Stimulated activated effector memory CD8-positive, alpha-beta T cell treated with anti-CD3 and anti-CD28 coated beads, Interleukin-12 subunit alpha, Interleukin-12 subunit beta, amount 100 ng/mL, for 72 hours (primary cell): ENCODE results near the gene ERVH48-1.
"Not testable (repeated sequence)": the region's sequence is repeated elsewhere in the genome, so short reads cannot be mapped to it uniquely, and the experiment has no call there.

Experiments used
- ATAC-seq: fragments of 150-1000 bp; cut with Tn5 transposase; 2 replicates; pipeline ENCODE4 v1.10.0; 2021
- DNase-seq, 2 donors: peaks; one replicate each; pipeline ENCODE4 v3.0.0; 2021 to 2022; ENCODE audit warnings: low spot score in 2 of 2
- H3K27ac Mint-ChIP-seq: one replicate; pipeline ENCODE4 v1.8.0; 2022; ENCODE audit warnings: mild to moderate bottlenecking, mixed read lengths
- H3K36me3 Mint-ChIP-seq: one replicate; pipeline ENCODE4 v1.8.0; 2022; ENCODE audit warnings: mild to moderate bottlenecking, mixed read lengths
- H3K4me1 Mint-ChIP-seq: one replicate; pipeline ENCODE4 v1.8.0; 2022; ENCODE audit warnings: mixed read lengths
- H3K4me3 Mint-ChIP-seq: one replicate; pipeline ENCODE4 v1.8.0; 2022; ENCODE audit warnings: mild to moderate bottlenecking, mixed read lengths
- H3K9me3 Mint-ChIP-seq: one replicate; pipeline ENCODE4 v1.8.0; 2022; ENCODE audit warnings: mixed read lengths

ERVH48-1 gene

GRCh38 chr21:42925114-42925926, at the start of gene ERVH48-1:
TSS of gene ERVH48-1 (minus strand) at chr21:42925630. CDS start at chr21:42919006, 6,624 bp downstream.
- no peaks in the 10 kb centered on the region for H3K36me3 Mint-ChIP-seq
- H3K27ac Mint-ChIP-seq, result peak within 1 kb of the TSS; percentile 96
- H3K4me1 Mint-ChIP-seq, result peaks cover 13% of the 10 kb centered on the region
- ATAC-seq, result no peak
- peak within 1 kb of the TSS; percentile 55 for H3K4me3 Mint-ChIP-seq
- DNase-seq, result no peak
- H3K9me3 Mint-ChIP-seq, result no peaks in the 10 kb centered on the region

DNA sequence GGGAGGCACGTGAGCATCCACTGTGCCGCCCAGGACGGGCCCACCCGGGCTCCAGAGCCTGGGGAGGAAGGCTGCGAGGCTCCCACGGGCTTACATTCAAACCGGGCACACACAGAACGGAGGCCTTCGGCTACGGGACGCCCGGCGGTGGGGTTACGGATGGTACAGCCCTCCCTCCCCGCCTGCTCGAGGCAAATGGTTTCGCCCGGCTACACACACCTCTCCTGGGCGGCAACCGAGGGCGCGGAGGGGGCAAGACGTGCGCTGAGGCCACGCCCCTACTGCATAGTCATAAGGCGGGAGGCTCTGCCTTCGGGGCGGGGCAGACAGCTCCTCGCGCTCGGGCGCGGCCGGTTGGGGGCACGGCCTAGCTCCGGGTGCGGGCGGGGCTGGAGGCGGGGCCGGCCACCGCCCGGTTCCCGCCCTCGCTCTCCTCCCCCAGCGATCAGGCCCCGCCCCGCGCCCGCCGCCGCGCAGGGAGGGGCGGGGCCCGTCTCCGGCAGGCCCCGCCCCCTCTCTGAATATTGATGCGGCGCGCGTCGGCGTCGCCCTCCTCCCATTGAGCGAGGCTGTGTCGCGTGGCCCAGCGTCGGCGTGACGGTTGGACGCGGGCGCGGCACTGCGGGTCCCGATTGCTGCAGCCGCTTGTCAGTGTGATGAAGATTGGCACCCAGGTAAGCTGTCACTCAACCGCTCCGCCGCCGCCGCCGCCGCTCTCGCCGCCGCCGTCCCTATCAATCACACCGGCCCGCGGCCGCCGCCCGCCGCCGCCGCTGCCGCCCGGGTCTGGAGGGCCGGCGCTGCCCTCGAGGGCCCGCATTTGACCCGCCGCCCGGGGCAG, 48.8 kb upstream of the ERVH48-1 start, which contains the start of gene PKNOX1:
TSS of gene PKNOX1 (plus strand) at position 572 of the 841 bp plus-strand sequence. CDS start 29,820 bp downstream, outside the sequence.
- Mint-ChIP-seq H3K4me1 (peaks cover 22% of the 10 kb centered on the region), H3K27ac (peak within 1 kb of the TSS; percentile 89), H3K9me3 (no peaks in the 10 kb centered on the region), H3K36me3 (peaks cover 21% of the 10 kb centered on the region), H3K4me3 (peak within 1 kb of the TSS; percentile 75)
- peak; percentile 96 to 99 for DNase-seq
- peak; percentile 93 for ATAC-seq

DNA sequence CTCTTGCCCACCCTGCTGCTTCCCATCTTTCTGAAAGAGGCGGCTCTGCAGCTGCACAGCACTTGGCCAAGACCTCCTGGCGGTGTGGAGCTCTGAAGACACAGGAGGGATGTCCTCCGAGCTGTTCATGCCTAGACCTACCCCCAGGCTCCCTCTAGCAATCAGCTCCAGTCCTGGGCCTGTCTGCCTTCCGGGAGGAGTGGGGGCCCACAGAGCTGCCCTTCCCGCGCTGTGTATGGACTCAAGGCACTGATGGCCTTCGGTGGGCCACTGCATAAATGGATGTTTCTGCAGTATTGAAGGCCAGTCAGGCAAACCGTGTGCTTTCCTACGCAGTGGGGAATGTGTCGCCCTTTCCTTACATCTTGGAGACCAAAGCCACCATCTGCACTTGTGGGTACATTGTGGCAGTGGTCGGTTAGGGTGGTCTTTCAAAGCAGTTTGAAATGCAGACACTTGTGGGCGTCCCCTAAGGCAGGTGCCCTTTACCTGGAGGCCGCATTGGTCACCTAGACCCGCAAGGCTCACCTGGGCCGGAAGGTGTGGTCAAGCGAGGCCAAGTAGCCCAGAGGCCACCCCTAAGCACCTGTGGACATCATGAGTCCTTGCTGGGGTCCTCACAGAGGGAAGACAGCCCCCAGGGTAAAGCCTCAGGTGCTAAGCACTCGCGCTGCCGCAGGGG, 48.0 kb upstream of the ERVH48-1 start:
- no peaks in the 10 kb centered on the region for H3K9me3 Mint-ChIP-seq
- peaks cover 14% of the 10 kb centered on the region for H3K36me3 Mint-ChIP-seq
- ATAC-seq (no peak), DNase-seq (no peak)
- peak overlapping the region; percentile 75 for H3K4me3 Mint-ChIP-seq
- peak overlapping the region; percentile 89 for H3K27ac Mint-ChIP-seq
- peaks cover 17% of the 10 kb centered on the region for H3K4me1 Mint-ChIP-seq

- Mint-ChIP-seq H3K4me1 (peaks cover 7% of the 10 kb centered on the region), H3K27ac (no peak overlapping the region), H3K36me3 (no peaks in the 10 kb centered on the region), H3K4me3 (no peak overlapping the region), H3K9me3 (no peaks in the 10 kb centered on the region)
- DNase-seq, result no peak
- ATAC-seq, result no peak
Observed at GRCh38 chr21:42971897-42972275, 46.5 kb upstream of the ERVH48-1 start.

DNA sequence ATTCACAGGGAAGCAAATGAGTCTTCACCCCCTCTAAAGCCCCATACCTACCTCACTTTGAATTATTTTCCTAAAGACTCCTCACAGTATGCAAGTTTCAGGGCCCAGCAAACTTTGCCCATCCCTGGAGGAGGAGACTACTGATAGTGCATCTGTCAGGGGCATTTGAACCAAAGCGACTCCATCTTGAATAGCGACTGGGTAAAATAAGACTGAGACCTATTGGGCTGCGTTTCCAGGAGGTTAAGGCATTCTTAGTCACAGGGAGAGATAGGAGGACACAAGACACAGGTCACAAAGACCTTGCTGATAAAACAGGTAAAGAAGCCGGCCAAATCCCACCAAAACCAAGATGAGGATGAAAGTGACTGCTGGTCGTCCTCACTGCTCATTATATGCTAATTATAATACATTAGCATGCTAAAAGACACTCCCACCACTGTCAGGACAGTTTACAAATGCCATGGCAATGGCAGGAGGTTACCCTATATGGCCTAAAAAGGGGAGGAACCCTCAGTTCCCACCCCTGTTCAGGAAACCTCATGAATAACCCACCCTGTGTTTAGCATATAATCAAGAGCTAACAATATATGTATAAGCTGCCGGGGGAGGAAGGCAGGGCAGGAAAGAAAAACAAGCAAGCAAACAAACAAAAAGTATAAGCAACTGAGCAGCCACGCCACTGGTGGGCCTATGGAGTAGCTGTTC, 45.7 kb upstream of the ERVH48-1 start:
- Mint-ChIP-seq H3K9me3 (no peaks in the 10 kb centered on the region), H3K36me3 (no peaks in the 10 kb centered on the region)

GRCh38 chr21:42969193-42969600, 43.8 kb upstream of the ERVH48-1 start:
- no peak for ATAC-seq
- peak overlapping the region; percentile 50 for H3K27ac Mint-ChIP-seq

More for the DNA sequence above, 45.7 kb upstream of the ERVH48-1 start:
- ATAC-seq, result no peak
- Mint-ChIP-seq H3K4me3 (no peak overlapping the region), H3K27ac (no peak overlapping the region), H3K4me1 (no peaks in the 10 kb centered on the region)
- no peak for DNase-seq

DNA sequence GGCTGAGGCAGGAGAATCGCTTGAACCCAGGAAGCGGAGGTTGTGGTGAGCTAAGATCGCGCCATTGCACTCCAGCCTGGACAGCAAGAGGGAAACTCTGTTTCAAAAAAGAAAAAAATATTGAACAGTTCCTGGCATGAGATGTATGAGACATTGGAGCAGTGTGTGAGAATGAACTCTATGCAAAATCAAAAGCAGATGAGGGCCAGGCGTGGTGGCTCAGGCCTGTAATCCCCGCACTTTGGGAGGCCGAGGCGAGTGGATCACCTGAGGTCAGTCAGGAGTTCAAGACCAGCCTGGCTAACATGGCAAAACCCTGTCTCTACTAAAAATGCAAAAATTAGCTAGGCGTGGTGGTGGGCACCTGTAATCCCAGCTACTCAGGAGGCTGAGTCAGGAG, 42.2 kb upstream of the ERVH48-1 start:
- not testable (repeated sequence) for ATAC-seq, H3K36me3 Mint-ChIP-seq, DNase-seq, H3K4me1 Mint-ChIP-seq, H3K4me3 Mint-ChIP-seq, H3K9me3 Mint-ChIP-seq, H3K27ac Mint-ChIP-seq

More at GRCh38 chr21:42969193-42969600, 43.8 kb upstream of the ERVH48-1 start:
- Mint-ChIP-seq H3K36me3 (no peaks in the 10 kb centered on the region), H3K4me3 (no peak overlapping the region), H3K9me3 (no peaks in the 10 kb centered on the region), H3K4me1 (no peaks in the 10 kb centered on the region)
- DNase-seq, result no peak

GRCh38 chr21:42965211-42965560, 39.8 kb upstream of the ERVH48-1 start:
- Mint-ChIP-seq H3K27ac (no peak overlapping the region), H3K36me3 (no peaks in the 10 kb centered on the region), H3K9me3 (no peaks in the 10 kb centered on the region), H3K4me1 (no peaks in the 10 kb centered on the region), H3K4me3 (no peak overlapping the region)
- ATAC-seq (no peak), DNase-seq (no peak)

GRCh38 chr21:42964546-42965210, 39.2 kb upstream of the ERVH48-1 start:
- Mint-ChIP-seq H3K4me1 (no peaks in the 10 kb centered on the region), H3K27ac (no peak overlapping the region), H3K4me3 (no peak overlapping the region), H3K36me3 (no peaks in the 10 kb centered on the region), H3K9me3 (no peaks in the 10 kb centered on the region)
- ATAC-seq (no peak), DNase-seq (no peak)

GRCh38 chr21:42964086-42964485, 38.7 kb upstream of the ERVH48-1 start:
- H3K9me3 Mint-ChIP-seq, result no peaks in the 10 kb centered on the region
- H3K27ac Mint-ChIP-seq, result no peak overlapping the region
- DNase-seq (no peak), ATAC-seq (no peak)
- peaks cover 1% of the 10 kb centered on the region for H3K4me1 Mint-ChIP-seq
- no peak overlapping the region for H3K4me3 Mint-ChIP-seq
- H3K36me3 Mint-ChIP-seq, result no peaks in the 10 kb centered on the region

GRCh38 chr21:42962380-42963007, 37.1 kb upstream of the ERVH48-1 start:
- no peaks in the 10 kb centered on the region for H3K36me3 Mint-ChIP-seq
- H3K4me1 Mint-ChIP-seq, result peaks cover 6% of the 10 kb centered on the region
- no peaks in the 10 kb centered on the region for H3K9me3 Mint-ChIP-seq
- no peak overlapping the region for H3K27ac Mint-ChIP-seq
- no peak for ATAC-seq
- no peak for DNase-seq
- no peak overlapping the region for H3K4me3 Mint-ChIP-seq

- Mint-ChIP-seq H3K36me3 (no peaks in the 10 kb centered on the region), H3K4me1 (peaks cover 6% of the 10 kb centered on the region), H3K9me3 (no peaks in the 10 kb centered on the region), H3K4me3 (no peak overlapping the region), H3K27ac (no peak overlapping the region)
- no peak for DNase-seq
- no peak for ATAC-seq
Observed at GRCh38 chr21:42959728-42960127, 34.3 kb upstream of the ERVH48-1 start.

DNA sequence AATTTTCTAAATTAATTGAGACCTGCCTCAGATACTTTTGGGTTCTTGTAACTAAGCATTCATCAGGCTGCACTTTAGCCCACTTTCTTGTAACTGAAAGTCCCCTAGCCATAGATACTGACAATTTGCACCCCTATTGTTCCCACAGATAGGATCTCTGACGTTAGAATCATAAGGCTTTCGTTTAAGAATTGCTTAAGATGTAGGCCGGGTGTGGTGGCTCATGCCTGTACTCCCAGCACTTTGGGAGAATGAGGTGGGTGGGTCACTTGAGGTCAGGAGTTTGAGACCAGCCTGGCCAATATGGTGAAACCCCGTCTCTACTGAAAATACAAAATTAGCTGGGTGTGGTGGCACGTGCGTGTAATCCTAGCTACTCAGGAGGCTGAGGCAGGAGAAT, 32.7 kb upstream of the ERVH48-1 start:
- not testable (repeated sequence) for H3K4me3 Mint-ChIP-seq, H3K36me3 Mint-ChIP-seq, DNase-seq, H3K4me1 Mint-ChIP-seq, H3K9me3 Mint-ChIP-seq, ATAC-seq, H3K27ac Mint-ChIP-seq
